ENCODE results near the gene MMP10. TPM values are rescaled to one million over a fixed set of nuclear protein-coding genes. Genes with fewer than 3 reads are reported as not detected.

Gene MMP10
- polyA plus RNA-seq, 3 donors: not detected

DNA sequence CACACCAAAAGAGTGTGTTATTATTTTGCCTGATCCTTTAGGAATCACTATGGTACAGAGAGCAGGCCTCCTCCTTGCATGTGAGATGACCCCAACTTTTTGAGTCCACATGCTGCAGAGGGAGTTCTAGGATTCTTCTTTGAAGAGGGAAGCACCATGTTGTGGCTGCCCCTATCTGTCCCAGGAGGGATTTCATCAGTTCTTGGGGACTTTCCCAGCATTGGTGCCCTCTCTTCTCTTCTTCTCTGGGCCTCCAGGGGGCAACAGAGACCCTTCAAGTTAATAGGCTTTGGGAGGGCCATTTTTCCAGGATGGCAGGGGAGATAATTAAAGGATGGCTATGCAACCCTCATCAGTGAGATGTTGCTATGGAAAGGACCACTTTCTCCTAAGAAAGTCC is 14.0 kb upstream of the MMP10 start:
- Histone ChIP-seq H4K20me1 (ENCODE audit: insufficient read depth, low read length) (no peaks in the 10 kb centered on the region), H3K36me3 (replicated peaks in 1 of 2; ENCODE audit: control insufficient read depth in 1 of 2, insufficient read depth in 2 of 2, low read length in 2 of 2) (no peaks in the 10 kb centered on the region), H3K27ac (ENCODE audit: low read depth in 1 of 2, low read length in 2 of 2) (no peak overlapping the region), H3K4me3 (replicated peaks in 1 of 3; ENCODE audit: low read depth in 2 of 3, low read length in 3 of 3) (no peak overlapping the region), H3K4me1 (ENCODE audit: control insufficient read depth in 1 of 2, insufficient read depth in 2 of 2, low read length in 2 of 2) (no peaks in the 10 kb centered on the region), H3K79me2 (ENCODE audit: insufficient read depth, low read length) (no peaks in the 10 kb centered on the region), H2AFZ (ENCODE audit: insufficient read depth, low read depth, low read length, poor library complexity, severe bottlenecking) (no peak overlapping the region), H3K4me2 (replicated peaks; ENCODE audit: extremely low read depth, low read length, poor library complexity, severe bottlenecking) (no peak overlapping the region), H3K9ac (ENCODE audit: insufficient read depth, low read length, poor library complexity, severe bottlenecking) (no peak overlapping the region), H3K9me3 (replicated peaks in 1 of 2; ENCODE audit: control insufficient read depth in 1 of 2, insufficient read depth in 1 of 2, low read length in 2 of 2) (no peaks in the 10 kb centered on the region), H3K27me3 (ENCODE audit: control insufficient read depth in 2 of 2, insufficient read depth in 2 of 2, low read length in 2 of 2) (peaks cover 0 to 3% of the 10 kb centered on the region in 2 donors)
- H3K4me3 Mint-ChIP-seq: no peak overlapping the region
- peak in 1 of 3 donors; percentile 41 for DNase-seq
- intact Hi-C loops (cut with micrococcal nuclease): no loop called here
- TF ChIP-seq, protein P1, sequence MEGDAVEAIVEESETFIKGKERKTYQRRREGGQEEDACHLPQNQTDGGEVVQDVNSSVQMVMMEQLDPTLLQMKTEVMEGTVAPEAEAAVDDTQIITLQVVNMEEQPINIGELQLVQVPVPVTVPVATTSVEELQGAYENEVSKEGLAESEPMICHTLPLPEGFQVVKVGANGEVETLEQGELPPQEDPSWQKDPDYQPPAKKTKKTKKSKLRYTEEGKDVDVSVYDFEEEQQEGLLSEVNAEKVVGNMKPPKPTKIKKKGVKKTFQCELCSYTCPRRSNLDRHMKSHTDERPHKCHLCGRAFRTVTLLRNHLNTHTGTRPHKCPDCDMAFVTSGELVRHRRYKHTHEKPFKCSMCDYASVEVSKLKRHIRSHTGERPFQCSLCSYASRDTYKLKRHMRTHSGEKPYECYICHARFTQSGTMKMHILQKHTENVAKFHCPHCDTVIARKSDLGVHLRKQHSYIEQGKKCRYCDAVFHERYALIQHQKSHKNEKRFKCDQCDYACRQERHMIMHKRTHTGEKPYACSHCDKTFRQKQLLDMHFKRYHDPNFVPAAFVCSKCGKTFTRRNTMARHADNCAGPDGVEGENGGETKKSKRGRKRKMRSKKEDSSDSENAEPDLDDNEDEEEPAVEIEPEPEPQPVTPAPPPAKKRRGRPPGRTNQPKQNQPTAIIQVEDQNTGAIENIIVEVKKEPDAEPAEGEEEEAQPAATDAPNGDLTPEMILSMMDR (IDR thresholded peaks at IDR 0.05): peak; percentile 33
- no peaks in the 10 kb centered on the region for H3K9me3 Mint-ChIP-seq
- no peaks in the 10 kb centered on the region for H3K36me3 Mint-ChIP-seq
- H3K27me3 Mint-ChIP-seq (ENCODE audit: low read depth in 3 of 3): peaks cover 2 to 7% (median 2%) of the 10 kb centered on the region in 3 donors
- no peaks in the 10 kb centered on the region for H3K4me1 Mint-ChIP-seq
- no peak overlapping the region for H3K27ac Mint-ChIP-seq

DNA sequence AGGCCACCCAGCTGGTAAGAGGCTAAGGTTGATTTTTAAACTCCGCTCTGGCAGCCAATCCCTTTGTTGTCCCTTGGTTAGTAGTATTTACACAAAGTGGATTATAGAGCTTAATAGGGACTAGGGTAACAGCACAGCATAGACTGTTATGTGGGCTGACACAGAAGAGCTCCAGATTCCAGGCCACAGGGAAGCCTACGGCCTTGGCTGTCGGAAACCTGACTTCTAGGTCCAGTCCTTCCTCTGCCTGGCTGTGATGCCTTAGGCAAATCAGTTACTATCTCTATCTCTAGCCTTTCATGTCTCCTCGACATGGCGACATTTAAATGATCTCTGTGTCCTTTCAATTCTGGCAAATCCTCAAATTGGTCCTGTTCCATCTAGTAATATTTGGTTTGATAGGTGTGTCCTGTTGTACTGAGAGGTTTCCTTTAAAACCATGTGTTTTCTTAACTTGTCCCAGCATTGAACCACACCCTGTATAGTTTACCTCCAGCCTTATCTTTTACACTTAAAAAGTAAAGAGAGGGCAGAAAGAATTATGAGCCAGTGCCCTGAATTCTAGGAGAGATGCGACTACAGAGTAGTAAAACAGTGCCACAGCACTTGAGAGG is 13.4 kb upstream of the MMP10 start:
- Histone ChIP-seq H3K79me2 (ENCODE audit: insufficient read depth, low read length) (no peaks in the 10 kb centered on the region), H3K4me1 (ENCODE audit: control insufficient read depth in 1 of 2, insufficient read depth in 2 of 2, low read length in 2 of 2) (no peaks in the 10 kb centered on the region), H2AFZ (ENCODE audit: insufficient read depth, low read depth, low read length, poor library complexity, severe bottlenecking) (no peak overlapping the region), H4K20me1 (ENCODE audit: insufficient read depth, low read length) (no peaks in the 10 kb centered on the region), H3K4me3 (replicated peaks in 1 of 3; ENCODE audit: low read depth in 2 of 3, low read length in 3 of 3) (no peak overlapping the region), H3K9me3 (replicated peaks in 1 of 2; ENCODE audit: control insufficient read depth in 1 of 2, insufficient read depth in 1 of 2, low read length in 2 of 2) (no peaks in the 10 kb centered on the region), H3K9ac (ENCODE audit: insufficient read depth, low read length, poor library complexity, severe bottlenecking) (no peak overlapping the region), H3K36me3 (replicated peaks in 1 of 2; ENCODE audit: control insufficient read depth in 1 of 2, insufficient read depth in 2 of 2, low read length in 2 of 2) (no peaks in the 10 kb centered on the region), H3K4me2 (replicated peaks; ENCODE audit: extremely low read depth, low read length, poor library complexity, severe bottlenecking) (no peak overlapping the region), H3K27me3 (ENCODE audit: control insufficient read depth in 2 of 2, insufficient read depth in 2 of 2, low read length in 2 of 2) (peaks cover 0 to 3% of the 10 kb centered on the region in 2 donors), H3K27ac (ENCODE audit: low read depth in 1 of 2, low read length in 2 of 2) (no peak overlapping the region)
- no peak for DNase-seq
- Mint-ChIP-seq H3K9me3 (no peaks in the 10 kb centered on the region), H3K27me3 (ENCODE audit: low read depth in 3 of 3) (peaks cover 2 to 8% (median 2%) of the 10 kb centered on the region in 3 donors), H3K36me3 (no peaks in the 10 kb centered on the region), H3K4me1 (no peaks in the 10 kb centered on the region), H3K27ac (no peak overlapping the region), H3K4me3 (no peak overlapping the region)
- TF ChIP-seq, protein P1 (IDR thresholded peaks at IDR 0.05): no peak
- WGBS (ENCODE audit: insufficient coverage): 97% methylated on average over 4 of the region's 6 CpGs
- intact Hi-C loops (cut with micrococcal nuclease): no loop called here

Measured in CD14-positive monocyte (primary cell).